HepG2 (cell line): ENCODE results near the gene NINL. TPM values are rescaled to one million over a fixed set of nuclear protein-coding genes. Genes with fewer than 3 reads are reported as not detected.

Experiments
- ATAC-seq: fragments of 200-7000 bp; cut with Tn5 transposase; 3 replicates; pipeline ENCODE4 v1.9.1; 2020; ENCODE audit warnings: mild to moderate bottlenecking, moderate library complexity
- BruUV-seq: library from RNA; stranded (reverse); fragments of 400-500 nt; replicated peaks from 2 replicates; lab custom pipeline; 2021; lab: Mats Ljungman, UMichigan
- CTCF ChIA-PET: fragments of 300-600 bp; formaldehyde crosslinking; extraction: SDS; loops from one replicate; lab custom pipeline; 2021; ENCODE audit warnings: low total read pairs, inconsistent platforms, low intra/inter-chr PET ratio; lab: Yijun Ruan, JAX
- POLR2A ChIA-PET: fragments of 350-600 bp; sonication (Branson Sonifier 250); formaldehyde crosslinking; loops from one replicate; lab custom pipeline; 2020; ENCODE audit warnings: antibody characterized with exemption, inconsistent platforms; lab: Yijun Ruan, JAX
- DNase-seq: peaks from one replicate; pipeline ENCODE4 v3.0.0-alpha.2; 2015; ENCODE audit warnings: low spot score
- FAIRE-seq: peaks from 3 replicates; lab custom pipeline; 2011; peaks lifted over from hg19 to GRCh38; lab: Jason Lieb, UNC
- H2AFZ ChIP-seq: one replicate; pipeline ENCODE4 v1.6.1; 2011; ENCODE audit warnings: low read length, inconsistent platforms
- H3K27ac ChIP-seq: fragments of 300-600 bp; 3 replicates; pipeline ENCODE4 v1.8.0; 2011; ENCODE audit warnings: mixed run types, mild to moderate bottlenecking, mixed read lengths, low read length, inconsistent platforms; ENCODE audit not compliant: insufficient read depth; ENCODE audit errors: extremely low read length
- H3K27me3 ChIP-seq, 2 experiments: fragments of 200-600 bp in 1 of 2; 2 replicates in 1 of 2; 3 replicates in 1 of 2; pipeline versions ENCODE4 v1.6.0 to v1.8.0; 2011; ENCODE audit warnings: low read length in 2 of 2, mild to moderate bottlenecking in 2 of 2, moderate library complexity in 2 of 2, inconsistent platforms in 1 of 2; ENCODE audit not compliant: insufficient read depth in 2 of 2, control insufficient read depth in 1 of 2
- H3K36me3 ChIP-seq, 2 experiments: fragments of 200-600 bp in 1 of 2; replicated peaks in 1 of 2; 2 replicates in 1 of 2; 3 replicates in 1 of 2; pipeline versions ENCODE4 v1.5.1 to v1.8.0; 2011; ENCODE audit warnings: low read length in 2 of 2, inconsistent platforms in 1 of 2; ENCODE audit not compliant: insufficient read depth in 2 of 2, control insufficient read depth in 1 of 2
- H3K4me1 ChIP-seq: 2 replicates; pipeline ENCODE4 v1.5.1; 2012; ENCODE audit warnings: low read length, inconsistent platforms; ENCODE audit not compliant: insufficient read depth
- H3K4me2 ChIP-seq: 2 replicates; pipeline ENCODE4 v1.6.0; 2011; ENCODE audit warnings: low read depth, low read length, inconsistent platforms
- H3K4me3 ChIP-seq, 3 experiments: fragments of 200-600 bp in 1 of 3; sonication (generic), shearing (Covaris generic) in 1 of 3; replicated peaks in 1 of 3; 2 replicates each; pipeline ENCODE4 v1.5.1; 2011 to 2016; ENCODE audit warnings: low read length in 3 of 3, inconsistent platforms in 2 of 3, low read depth in 2 of 3, mild to moderate bottlenecking in 2 of 3, control low read depth in 1 of 3, mixed read lengths in 1 of 3; ENCODE audit not compliant: insufficient read depth in 1 of 3
- H3K79me2 ChIP-seq: one replicate; pipeline ENCODE4 v1.6.1; 2011; ENCODE audit warnings: low read length, inconsistent platforms; ENCODE audit not compliant: insufficient read depth
- H3K9ac ChIP-seq: 2 replicates; pipeline ENCODE4 v1.6.0; 2011; ENCODE audit warnings: mild to moderate bottlenecking, low read depth, low read length, inconsistent platforms; ENCODE audit not compliant: insufficient read depth
- H3K9me3 ChIP-seq: 2 replicates; pipeline ENCODE4 v1.5.1; 2012; ENCODE audit warnings: mild to moderate bottlenecking, low read length
- H4K20me1 ChIP-seq: 2 replicates; pipeline ENCODE4 v1.6.0; 2011; ENCODE audit warnings: inconsistent platforms, mild to moderate bottlenecking, low read length, moderate library complexity; ENCODE audit not compliant: insufficient read depth
- CHD2 ChIP-seq: IDR thresholded peaks from 2 replicates; pipeline ENCODE4 v1.6.1; 2011; ENCODE audit warnings: low read depth, low read length, improper control_type of control experiment
- NR2C2 ChIP-seq: sonication (generic); formaldehyde crosslinking; IDR thresholded peaks from 2 replicates; pipeline ENCODE4 v1.4.0; 2020; ENCODE audit warnings: missing genetic modification reagents, mild to moderate bottlenecking, moderate library complexity, borderline replicate concordance
- NR3C1 ChIP-seq: sonication (generic); formaldehyde crosslinking; IDR thresholded peaks from 2 replicates; pipeline ENCODE4 v1.4.0; 2020; ENCODE audit warnings: missing genetic modification reagents
- SKI ChIP-seq: fragments of 450-650 bp; IDR thresholded peaks from one replicate; pipeline ENCODE4 v1.6.1; 2018; ENCODE audit warnings: mild to moderate bottlenecking; ENCODE audit not compliant: partially characterized antibody
- SRSF1 ChIP-seq: fragments of 200-400 bp; formaldehyde crosslinking; optimal IDR thresholded peaks from 2 replicates; pipeline ENCODE3; 2017; ENCODE audit warnings: mild to moderate bottlenecking, low read depth, low read length, moderate library complexity
- TFE3 ChIP-seq: IDR thresholded peaks from 2 replicates; pipeline ENCODE4 v1.6.1; 2016
- ZFP82 ChIP-seq: sonication (generic); formaldehyde crosslinking; IDR thresholded peaks from 2 replicates; pipeline ENCODE4 v1.5.1; 2020; ENCODE audit warnings: mild to moderate bottlenecking, missing genetic modification reagents, borderline replicate concordance
- ZNF10 ChIP-seq: sonication (generic); formaldehyde crosslinking; IDR thresholded peaks from 2 replicates; pipeline ENCODE4 v1.4.0; 2020; ENCODE audit warnings: mild to moderate bottlenecking, low read depth, missing genetic modification reagents, borderline replicate concordance
- ZNF136 ChIP-seq: sonication (generic); formaldehyde crosslinking; IDR thresholded peaks from 2 replicates; pipeline ENCODE4 v1.8.1; 2022; ENCODE audit warnings: low read depth, mild to moderate bottlenecking, moderate library complexity, missing genetic modification reagents
- ZNF280B ChIP-seq: sonication (generic); formaldehyde crosslinking; IDR thresholded peaks from 2 replicates; pipeline ENCODE4 v1.5.0; 2020; ENCODE audit warnings: missing genetic modification reagents, mild to moderate bottlenecking, borderline replicate concordance
- ZNF639 ChIP-seq: conservative IDR thresholded peaks from 2 replicates; pipeline ENCODE4 v1.6.1; 2018; ENCODE audit warnings: missing genetic modification reagents
- ZNF674 ChIP-seq: sonication (generic); formaldehyde crosslinking; IDR thresholded peaks from 2 replicates; pipeline ENCODE4 v1.5.0; 2020; ENCODE audit warnings: low read depth, mild to moderate bottlenecking, missing genetic modification reagents
- WGBS: methylation state at CpG from one replicate; pipeline ENCODE4 v1.1.6; 2017; ENCODE audit warnings: low lambda C conversion rate; 5-methylcytosine and 5-hydroxymethylcytosine counted together
- in situ Hi-C: cut with HindIII; loops from 2 replicates; pipeline ENCODE4 v1.10.0; 2017; ENCODE audit warnings: low pct_unique_long_range_greater_than_20kb; ENCODE audit not compliant: extremely low pct_ligation_motif_present
- intact Hi-C: fragments of 100-400 bp; cut with micrococcal nuclease; formaldehyde crosslinking; loops from one replicate; pipeline ENCODE4 v1.10.0; 2022; ENCODE audit not compliant: unreplicated experiment
- polyA plus RNA-seq, 8 experiments: library from polyadenylated mRNA; depleted of rRNA in 3 of 8; stranded (reverse) in 7 of 8; unstranded in 1 of 8; fragments of >200 nt; fragmentation: Illumina TruSeq in 4 of 8; extraction: Trizol in 4 of 8; gene quantifications; 2 replicates each; pipeline versions ENCODE4 v1.2.1 to v1.2.3, GENCODE V29; 2011 to 2016; ENCODE audit warnings: low read depth in 4 of 8, missing spikeins in 1 of 8, mixed read lengths in 1 of 8; ENCODE audit not compliant: insufficient read depth in 1 of 8
- total RNA-seq, 5 experiments: library from RNA; depleted of rRNA; stranded (reverse); fragments of >200 nt; fragmentation: Illumina TruSeq; extraction: Trizol; gene quantifications; 2 replicates each; pipeline ENCODE4 v1.2.3, GENCODE V29; 2016; ENCODE audit warnings: low read depth in 1 of 5

Gene NINL
- total and polyA plus RNA-seq, 2 of the 13 experiments (the other 11 are each of a cell fraction or from before 2014, with no cell fraction given), result 32.3 to 34.3 TPM

GRCh38 chr20:25483431-25484132 lies 101.7 kb downstream of the NINL start:
- H3K9ac ChIP-seq, result no peak overlapping the region
- no peaks in the 10 kb centered on the region for H3K79me2 ChIP-seq
- DNase-seq (no peak), ATAC-seq (no peak), FAIRE-seq (no peak)
- 97% methylated on average over 14 of the region's 14 CpGs for WGBS
- no peaks in the 10 kb centered on the region for H3K4me1 ChIP-seq
- in situ Hi-C loops, result no loop called here
- no TSS peak for BruUV-seq
- no peak overlapping the region for H3K4me2 ChIP-seq
- no peaks in the 10 kb centered on the region for H3K9me3 ChIP-seq
- H3K36me3 ChIP-seq, result peaks cover 51 to 73% of the 10 kb centered on the region in 2 experiments
- ChIA-PET CTCF (no interaction called here), POLR2A (no interaction called here)
- no peak overlapping the region for H3K4me3 ChIP-seq
- intact Hi-C loops, result no loop called here
- no peaks in the 10 kb centered on the region for H3K27me3 ChIP-seq
- TF ChIP-seq SKI (no peak), ZNF639 (no peak), NR3C1 (CRISPR knock-in tag) (no peak), ZFP82 (CRISPR knock-in tag) (no peak), NR2C2 (CRISPR knock-in tag) (no peak), CHD2 (no peak), SRSF1 (no peak)
- H2AFZ ChIP-seq, result no peak overlapping the region
- no peak overlapping the region for H3K27ac ChIP-seq
- no peaks in the 10 kb centered on the region for H4K20me1 ChIP-seq

GRCh38 chr20:25481918-25482253 lies 103.4 kb downstream of the NINL start:
- BruUV-seq, result no TSS peak
- H3K27me3 ChIP-seq, result no peaks in the 10 kb centered on the region
- no peaks in the 10 kb centered on the region for H4K20me1 ChIP-seq
- no peak overlapping the region for H2AFZ ChIP-seq
- H3K4me2 ChIP-seq, result no peak overlapping the region
- DNase-seq, result no peak
- H3K9ac ChIP-seq, result no peak overlapping the region
- no peak overlapping the region for H3K4me3 ChIP-seq
- intact Hi-C loops, result no loop called here
- CTCF ChIA-PET, result no interaction called here
- no peaks in the 10 kb centered on the region for H3K79me2 ChIP-seq
- peaks cover 56 to 73% of the 10 kb centered on the region in 2 experiments for H3K36me3 ChIP-seq
- WGBS, result 97% methylated on average over 12 of the region's 12 CpGs
- peak; percentile 5; the same call in 2 of the 3 replicates for ATAC-seq
- in situ Hi-C loops, result no loop called here
- no peaks in the 10 kb centered on the region for H3K4me1 ChIP-seq
- POLR2A ChIA-PET, result no interaction called here
- no peak for FAIRE-seq
- H3K27ac ChIP-seq, result no peak overlapping the region
- no peaks in the 10 kb centered on the region for H3K9me3 ChIP-seq
- TF ChIP-seq ZNF10 (CRISPR knock-in tag), result no peak
- TF ChIP-seq ZNF136, result no peak
- no peak for TF ChIP-seq TFE3 (CRISPR knock-in tag)
- TF ChIP-seq ZNF674 (CRISPR knock-in tag), result no peak
- TF ChIP-seq ZNF280B, result 0 out of 2 replicates have a peak, but pooled peaks have one; percentile 40
